HL-60 (cell line): ENCODE data around the gene MYO16.

Source experiments
- GABPA ChIP-seq: IDR thresholded peaks from 2 replicates; pipeline ENCODE4 v1.6.1; 2012; ENCODE audit warnings: low read depth
- TF ChIP-seq, protein P1 (sequence below): IDR thresholded peaks from one replicate; pipeline ENCODE4 v1.5.1; 2011; ENCODE audit warnings: low read length, control low read depth, inconsistent platforms; ENCODE audit not compliant: insufficient read depth

GRCh38 chr13:108606424-108606823 lies 23.0 kb upstream of the MYO16 start:
- TF ChIP-seq, protein P1, sequence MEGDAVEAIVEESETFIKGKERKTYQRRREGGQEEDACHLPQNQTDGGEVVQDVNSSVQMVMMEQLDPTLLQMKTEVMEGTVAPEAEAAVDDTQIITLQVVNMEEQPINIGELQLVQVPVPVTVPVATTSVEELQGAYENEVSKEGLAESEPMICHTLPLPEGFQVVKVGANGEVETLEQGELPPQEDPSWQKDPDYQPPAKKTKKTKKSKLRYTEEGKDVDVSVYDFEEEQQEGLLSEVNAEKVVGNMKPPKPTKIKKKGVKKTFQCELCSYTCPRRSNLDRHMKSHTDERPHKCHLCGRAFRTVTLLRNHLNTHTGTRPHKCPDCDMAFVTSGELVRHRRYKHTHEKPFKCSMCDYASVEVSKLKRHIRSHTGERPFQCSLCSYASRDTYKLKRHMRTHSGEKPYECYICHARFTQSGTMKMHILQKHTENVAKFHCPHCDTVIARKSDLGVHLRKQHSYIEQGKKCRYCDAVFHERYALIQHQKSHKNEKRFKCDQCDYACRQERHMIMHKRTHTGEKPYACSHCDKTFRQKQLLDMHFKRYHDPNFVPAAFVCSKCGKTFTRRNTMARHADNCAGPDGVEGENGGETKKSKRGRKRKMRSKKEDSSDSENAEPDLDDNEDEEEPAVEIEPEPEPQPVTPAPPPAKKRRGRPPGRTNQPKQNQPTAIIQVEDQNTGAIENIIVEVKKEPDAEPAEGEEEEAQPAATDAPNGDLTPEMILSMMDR = no peak
- TF ChIP-seq GABPA = no peak
